Keratinocyte (primary cell): ENCODE measurements around the gene HAND1.

Source experiments
- CTCF ChIP-seq, 3 experiments: IDR thresholded peaks in 1 of 3; conservative IDR thresholded peaks in 1 of 3; optimal IDR thresholded peaks in 1 of 3; 2 replicates in 2 of 3; 3 replicates in 1 of 3; pipeline versions ENCODE3 to v1.5.1; 2011; ENCODE audit warnings: low read length in 3 of 3, mild to moderate bottlenecking in 3 of 3, moderate library complexity in 2 of 3, control low read depth in 1 of 3, inconsistent platforms in 1 of 3; ENCODE audit not compliant: insufficient read depth in 2 of 3; ENCODE audit errors: extremely low read depth in 1 of 3
- EZH2 ChIP-seq: IDR thresholded peaks from one replicate; pipeline ENCODE4 v1.6.1; 2012; ENCODE audit warnings: inconsistent platforms, mild to moderate bottlenecking, low read length, moderate library complexity

DNA sequence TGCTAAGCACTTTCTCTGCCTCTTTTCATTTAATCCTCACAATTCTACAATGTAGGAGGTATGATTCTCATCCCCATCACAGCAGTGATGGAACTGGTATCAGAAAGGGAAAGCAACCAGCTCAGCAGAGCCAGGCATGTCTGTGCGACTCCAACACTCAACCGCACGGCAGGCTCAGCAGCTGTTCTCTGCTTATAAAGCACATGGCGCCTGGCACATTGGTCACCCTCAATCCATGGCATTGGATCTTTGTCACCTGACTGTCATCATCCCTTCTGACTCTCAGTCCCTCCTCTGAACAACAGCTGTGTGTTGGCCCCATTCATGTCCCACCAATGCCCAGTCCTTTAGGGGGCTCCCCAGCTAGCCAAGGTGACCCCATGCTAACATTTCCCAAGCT is 45.1 kb upstream of the HAND1 start:
- no peak for TF ChIP-seq CTCF (optimal IDR thresholded peaks at IDR 0.05 in 1 of 3, IDR thresholded peaks at IDR 0.05 in 1 of 3, conservative IDR thresholded peaks at IDR 0.05 in 1 of 3; ENCODE audit: extremely low read depth in 1 of 3, insufficient read depth in 2 of 3, low read length in 3 of 3)
- no peak for TF ChIP-seq EZH2
